ENCODE measurements around the gene TBC1D32. TPM values are rescaled to one million over a fixed set of nuclear protein-coding genes. Genes with fewer than 3 reads are reported as not detected.

Gene TBC1D32
- polyA plus RNA-seq, 1 donor (not counting 4 experiments of a cell fraction or from before 2014, with no cell fraction given) = 6.7 TPM

DNA sequence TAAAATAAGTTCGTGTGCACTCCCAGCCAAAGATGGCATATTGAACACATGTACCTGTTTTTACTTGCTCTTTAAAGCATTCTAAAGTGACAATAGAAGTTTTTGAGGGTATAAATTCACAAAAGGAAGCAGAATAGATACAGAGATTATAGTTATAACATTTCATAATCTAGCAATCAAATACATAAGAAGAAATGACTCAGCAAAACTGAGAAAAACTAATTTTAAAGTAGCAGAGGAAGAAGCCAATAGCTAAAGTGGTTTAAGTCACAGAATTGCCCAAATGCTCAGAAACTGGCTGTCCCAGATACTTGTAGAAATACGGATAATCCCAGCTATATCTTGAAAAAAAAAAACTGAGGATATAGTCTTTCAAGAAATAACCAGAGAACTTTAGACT, 49.2 kb upstream of the TBC1D32 start:
- TF ChIP-seq, protein P1, sequence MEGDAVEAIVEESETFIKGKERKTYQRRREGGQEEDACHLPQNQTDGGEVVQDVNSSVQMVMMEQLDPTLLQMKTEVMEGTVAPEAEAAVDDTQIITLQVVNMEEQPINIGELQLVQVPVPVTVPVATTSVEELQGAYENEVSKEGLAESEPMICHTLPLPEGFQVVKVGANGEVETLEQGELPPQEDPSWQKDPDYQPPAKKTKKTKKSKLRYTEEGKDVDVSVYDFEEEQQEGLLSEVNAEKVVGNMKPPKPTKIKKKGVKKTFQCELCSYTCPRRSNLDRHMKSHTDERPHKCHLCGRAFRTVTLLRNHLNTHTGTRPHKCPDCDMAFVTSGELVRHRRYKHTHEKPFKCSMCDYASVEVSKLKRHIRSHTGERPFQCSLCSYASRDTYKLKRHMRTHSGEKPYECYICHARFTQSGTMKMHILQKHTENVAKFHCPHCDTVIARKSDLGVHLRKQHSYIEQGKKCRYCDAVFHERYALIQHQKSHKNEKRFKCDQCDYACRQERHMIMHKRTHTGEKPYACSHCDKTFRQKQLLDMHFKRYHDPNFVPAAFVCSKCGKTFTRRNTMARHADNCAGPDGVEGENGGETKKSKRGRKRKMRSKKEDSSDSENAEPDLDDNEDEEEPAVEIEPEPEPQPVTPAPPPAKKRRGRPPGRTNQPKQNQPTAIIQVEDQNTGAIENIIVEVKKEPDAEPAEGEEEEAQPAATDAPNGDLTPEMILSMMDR (optimal IDR thresholded peaks at IDR 0.05 in 1 of 3, IDR thresholded peaks at IDR 0.05 in 1 of 3, conservative IDR thresholded peaks at IDR 0.05 in 1 of 3; ENCODE audit: extremely low read depth in 1 of 3, insufficient read depth in 2 of 3, low read length in 3 of 3) = no peak
- no peak for TF ChIP-seq EZH2 (IDR thresholded peaks at IDR 0.05; ENCODE audit: low read length)
- H3K4me3 ChIP-seq (ENCODE audit: control insufficient read depth in 2 of 3, extremely low read depth in 1 of 3, insufficient read depth in 2 of 3, low read depth in 1 of 3, low read length in 3 of 3) = no peak overlapping the region
- H2AFZ ChIP-seq (ENCODE audit: control insufficient read depth, low read length) = no peak overlapping the region
- no peaks in the 10 kb centered on the region for H4K20me1 ChIP-seq (ENCODE audit: control insufficient read depth, extremely low read depth, insufficient read depth, low read length)
- H3K9ac ChIP-seq (ENCODE audit: control insufficient read depth, extremely low read depth, insufficient read depth, low read length) = no peak overlapping the region
- H3K27ac ChIP-seq (ENCODE audit: control insufficient read depth, insufficient read depth, low read length) = no peak overlapping the region
- no peaks in the 10 kb centered on the region for H3K9me3 ChIP-seq (ENCODE audit: control insufficient read depth, low read depth, low read length)
- H3K9me1 ChIP-seq (ENCODE audit: control insufficient read depth, extremely low read depth, insufficient read depth, low read length) = no peaks in the 10 kb centered on the region
- no peak for DNase-seq (ENCODE audit: low read depth, low spot score)
- dilution Hi-C loops (cut with MboI; ENCODE audit: extremely low pct_ligation_motif_present, low sequenced_read_pairs) = no loop called here
- no peak overlapping the region for H3K4me2 ChIP-seq (ENCODE audit: control insufficient read depth, extremely low read depth, insufficient read depth, low read depth, low read length)
- no peaks in the 10 kb centered on the region for H3K79me2 ChIP-seq (ENCODE audit: control insufficient read depth, insufficient read depth, low read length)
- H3K4me1 ChIP-seq (ENCODE audit: control insufficient read depth, extremely low read depth, insufficient read depth, low read length) = no peaks in the 10 kb centered on the region
- H3K27me3 ChIP-seq (ENCODE audit: control insufficient read depth, extremely low read depth, insufficient read depth, low read length) = no peaks in the 10 kb centered on the region
- no peak for FAIRE-seq
- H3K36me3 ChIP-seq (ENCODE audit: control insufficient read depth in 2 of 2, extremely low read depth in 1 of 2, insufficient read depth in 2 of 2, low read length in 2 of 2) = no peaks in the 10 kb centered on the region

DNA sequence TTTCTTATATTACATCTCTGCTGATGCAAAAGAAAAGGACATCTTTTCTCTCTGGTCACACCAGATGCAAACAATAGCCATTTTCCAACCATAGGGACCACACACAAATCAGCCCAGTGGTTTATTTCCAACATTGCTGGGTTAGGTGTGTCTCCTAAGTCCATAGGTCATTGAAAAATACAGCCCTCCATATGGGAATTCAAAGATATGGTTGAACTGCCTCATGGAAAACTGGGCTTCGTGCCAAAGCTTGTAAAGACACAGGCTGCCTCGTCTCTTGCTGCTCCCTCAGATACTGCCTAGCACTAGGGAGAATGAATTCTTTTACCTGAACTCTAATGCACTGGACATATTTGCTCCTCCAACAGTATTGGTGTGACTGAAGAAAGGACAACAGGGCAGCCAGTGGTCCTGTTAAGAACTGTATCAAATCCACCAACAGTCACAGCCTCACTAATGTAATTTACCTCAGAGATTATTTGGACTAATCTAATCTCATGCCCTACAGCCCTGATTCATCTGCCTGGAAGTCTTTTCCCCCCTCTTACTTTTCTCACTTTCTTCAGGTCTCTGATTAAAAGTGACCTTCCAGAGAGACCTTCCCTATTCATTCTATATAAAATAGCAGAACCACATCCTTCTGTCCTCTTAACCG, 48.3 kb upstream of the TBC1D32 start:
- dilution Hi-C loops (cut with MboI; ENCODE audit: extremely low pct_ligation_motif_present, low sequenced_read_pairs) = no loop called here

More for the DNA sequence above, 48.3 kb upstream of the TBC1D32 start:
- DNase-seq (ENCODE audit: low read depth, low spot score) (no peak), FAIRE-seq (no peak)
- Histone ChIP-seq H3K27me3 (ENCODE audit: control insufficient read depth, extremely low read depth, insufficient read depth, low read length) (no peaks in the 10 kb centered on the region), H3K4me2 (ENCODE audit: control insufficient read depth, extremely low read depth, insufficient read depth, low read depth, low read length) (no peak overlapping the region), H3K27ac (ENCODE audit: control insufficient read depth, insufficient read depth, low read length) (no peak overlapping the region), H3K9ac (ENCODE audit: control insufficient read depth, extremely low read depth, insufficient read depth, low read length) (no peak overlapping the region), H3K36me3 (ENCODE audit: control insufficient read depth in 2 of 2, extremely low read depth in 1 of 2, insufficient read depth in 2 of 2, low read length in 2 of 2) (no peaks in the 10 kb centered on the region), H2AFZ (ENCODE audit: control insufficient read depth, low read length) (no peak overlapping the region), H4K20me1 (ENCODE audit: control insufficient read depth, extremely low read depth, insufficient read depth, low read length) (no peaks in the 10 kb centered on the region), H3K9me3 (ENCODE audit: control insufficient read depth, low read depth, low read length) (no peaks in the 10 kb centered on the region), H3K4me1 (ENCODE audit: control insufficient read depth, extremely low read depth, insufficient read depth, low read length) (no peaks in the 10 kb centered on the region), H3K4me3 (ENCODE audit: control insufficient read depth in 2 of 3, extremely low read depth in 1 of 3, insufficient read depth in 2 of 3, low read depth in 1 of 3, low read length in 3 of 3) (no peak overlapping the region), H3K79me2 (ENCODE audit: control insufficient read depth, insufficient read depth, low read length) (no peaks in the 10 kb centered on the region), H3K9me1 (ENCODE audit: control insufficient read depth, extremely low read depth, insufficient read depth, low read length) (no peaks in the 10 kb centered on the region)
- TF ChIP-seq, protein P1 (optimal IDR thresholded peaks at IDR 0.05 in 1 of 3, IDR thresholded peaks at IDR 0.05 in 1 of 3, conservative IDR thresholded peaks at IDR 0.05 in 1 of 3; ENCODE audit: extremely low read depth in 1 of 3, insufficient read depth in 2 of 3, low read length in 3 of 3) = no peak
